IMR-90 (cell line): ENCODE results near the gene CROT. TPM values are rescaled to one million over a fixed set of nuclear protein-coding genes. Genes with fewer than 3 reads are reported as not detected.

Experiments
- ATAC-seq: fragments of 200-7000 bp; cut with Tn5 transposase; 2 replicates; pipeline ENCODE4 v1.9.1; 2020; ENCODE audit warnings: low read depth, mild to moderate bottlenecking, moderate library complexity
- BruUV-seq: library from RNA; stranded (reverse); fragments of 400-500 nt; replicated peaks from 2 replicates; lab custom pipeline; 2021; lab: Mats Ljungman, UMichigan
- CTCF ChIA-PET: fragments of 300-600 bp; formaldehyde crosslinking; extraction: SDS; loops from one replicate; lab custom pipeline; 2021; ENCODE audit warnings: antibody characterized with exemption; lab: Yijun Ruan, JAX
- POLR2A ChIA-PET: fragments of 300-600 bp; sonication (Branson Sonifier 250); formaldehyde crosslinking; loops from one replicate; lab custom pipeline; 2022; ENCODE audit warnings: antibody characterized with exemption; ENCODE audit not compliant: unreplicated experiment; lab: Charles Lee
- DNase-seq: peaks from one replicate; pipeline ENCODE4 v3.0.0; 2013
- H2AFZ ChIP-seq: replicated peaks from 2 replicates; pipeline ENCODE3; 2013; ENCODE audit warnings: low read length, mild to moderate bottlenecking; ENCODE audit not compliant: poor library complexity
- H2AK5ac ChIP-seq: 2 replicates; pipeline ENCODE4 v1.6.1; 2013; ENCODE audit warnings: low read depth, low read length, inconsistent platforms
- H2AK9ac ChIP-seq: replicated peaks from 2 replicates; pipeline ENCODE3; 2013; ENCODE audit warnings: mild to moderate bottlenecking, low read depth, low read length, moderate library complexity; ENCODE audit not compliant: poor library complexity
- H2BK120ac ChIP-seq: 2 replicates; pipeline ENCODE4 v1.6.1; 2013; ENCODE audit warnings: low read depth, low read length, inconsistent platforms
- H2BK15ac ChIP-seq: 3 replicates; pipeline ENCODE4 v1.6.1; 2013; ENCODE audit warnings: low read depth, low read length, inconsistent platforms
- H2BK20ac ChIP-seq: 2 replicates; pipeline ENCODE4 v1.6.1; 2013; ENCODE audit warnings: low read depth, mild to moderate bottlenecking, inconsistent platforms, low read length, moderate library complexity
- H2BK5ac ChIP-seq: 2 replicates; pipeline ENCODE4 v1.6.1; 2013; ENCODE audit warnings: mild to moderate bottlenecking, low read depth, low read length, inconsistent platforms; ENCODE audit not compliant: poor library complexity, severe bottlenecking
- H3K14ac ChIP-seq: replicated peaks from 2 replicates; pipeline ENCODE4 v1.6.1; 2013; ENCODE audit warnings: low read depth, low read length, inconsistent platforms
- H3K18ac ChIP-seq: 2 replicates; pipeline ENCODE4 v1.6.1; 2013; ENCODE audit warnings: low read depth, low read length, control low read depth
- H3K23ac ChIP-seq: 2 replicates; pipeline ENCODE4 v1.6.1; 2013; ENCODE audit warnings: low read depth, low read length, inconsistent platforms
- H3K27ac ChIP-seq: 2 replicates; pipeline ENCODE4 v1.5.1; 2013; ENCODE audit warnings: mild to moderate bottlenecking, control low read depth, low read length; ENCODE audit not compliant: insufficient read depth
- H3K27me3 ChIP-seq: 2 replicates; pipeline ENCODE4 v1.6.1; 2013; ENCODE audit warnings: low read length; ENCODE audit not compliant: control insufficient read depth, insufficient read depth
- H3K36me3 ChIP-seq: 2 replicates; pipeline ENCODE4 v1.6.1; 2013; ENCODE audit warnings: low read length, mixed read lengths; ENCODE audit not compliant: control insufficient read depth, insufficient read depth
- H3K4ac ChIP-seq: 2 replicates; pipeline ENCODE4 v1.6.1; 2013; ENCODE audit warnings: low read depth, low read length, inconsistent platforms
- H3K4me1 ChIP-seq: 2 replicates; pipeline ENCODE4 v1.6.1; 2013; ENCODE audit warnings: low read length, mixed read lengths; ENCODE audit not compliant: control insufficient read depth, insufficient read depth
- H3K4me2 ChIP-seq: 2 replicates; pipeline ENCODE4 v1.6.1; 2013; ENCODE audit warnings: low read depth, mild to moderate bottlenecking, control low read depth, low read length, moderate library complexity
- H3K4me3 ChIP-seq: 2 replicates; pipeline ENCODE4 v1.5.1; 2013; ENCODE audit warnings: low read depth, mild to moderate bottlenecking, control low read depth, low read length, moderate library complexity; ENCODE audit not compliant: insufficient read depth
- H3K56ac ChIP-seq: 2 replicates; pipeline ENCODE4 v1.6.1; 2013; ENCODE audit warnings: low read length, inconsistent platforms; ENCODE audit not compliant: insufficient read depth; ENCODE audit errors: extremely low read depth
- H3K79me1 ChIP-seq, 2 experiments: 2 replicates each; pipeline ENCODE4 v1.6.1; 2013; ENCODE audit warnings: low read length in 2 of 2, inconsistent platforms in 1 of 2, low read depth in 1 of 2
- H3K9ac ChIP-seq: 2 replicates; pipeline ENCODE4 v1.6.1; 2013; ENCODE audit warnings: low read depth, low read length, control low read depth
- H3K9me1 ChIP-seq: 2 replicates; pipeline ENCODE4 v1.6.1; 2013; ENCODE audit warnings: low read length, inconsistent platforms; ENCODE audit not compliant: insufficient read depth
- H3K9me3 ChIP-seq: 2 replicates; pipeline ENCODE4 v1.6.1; 2013; ENCODE audit warnings: low read length; ENCODE audit not compliant: control insufficient read depth, insufficient read depth
- H4K20me1 ChIP-seq: 2 replicates; pipeline ENCODE4 v1.6.1; 2013; ENCODE audit warnings: low read length, inconsistent platforms; ENCODE audit not compliant: insufficient read depth
- H4K5ac ChIP-seq: 2 replicates; pipeline ENCODE4 v1.6.1; 2013; ENCODE audit warnings: mild to moderate bottlenecking, low read depth, low read length, control low read depth
- H4K8ac ChIP-seq, 2 experiments: 2 replicates each; pipeline ENCODE4 v1.6.1; 2013; ENCODE audit warnings: low read depth in 2 of 2, low read length in 2 of 2, control low read depth in 1 of 2, inconsistent platforms in 1 of 2
- H4K91ac ChIP-seq: 2 replicates; pipeline ENCODE4 v1.6.1; 2013; ENCODE audit warnings: low read depth, low read length, inconsistent platforms; ENCODE audit not compliant: insufficient read depth
- MAFK ChIP-seq: IDR thresholded peaks from 2 replicates; pipeline ENCODE4 v1.6.1; 2012; ENCODE audit warnings: low read depth, low read length, improper control_type of control experiment
- RAD21 ChIP-seq: IDR thresholded peaks from 2 replicates; pipeline ENCODE4 v1.6.1; 2012; ENCODE audit warnings: low read length, improper control_type of control experiment
- SMC3 ChIP-seq: fragments of 150-350 bp; IDR thresholded peaks from 2 replicates; pipeline ENCODE4 v1.6.1; 2016; ENCODE audit warnings: low read depth, mild to moderate bottlenecking, antibody characterized with exemption, low read length, moderate library complexity
- WGBS, 2 experiments: methylation state at CpG; one replicate each; pipeline versions ENCODE4 v1.1.5 to v1.1.7; 2013; ENCODE audit warnings: missing lambda C conversion rate in 2 of 2; ENCODE audit not compliant: insufficient read length in 1 of 2; ENCODE audit errors: extremely low coverage in 2 of 2; 5-methylcytosine and 5-hydroxymethylcytosine counted together
- dilution Hi-C: fragments of 300-500 bp; cut with HindIII; formaldehyde crosslinking; loops from one replicate; pipeline ENCODE4 v1.14.3; 2018; ENCODE audit warnings: low sequenced_read_pairs; ENCODE audit not compliant: unreplicated experiment
- in situ Hi-C: fragments of 300-500 bp; cut with MboI; formaldehyde crosslinking; loops from 3 replicates; pipeline ENCODE4 v1.14.3; 2019; ENCODE audit warnings: low sequenced_read_pairs, inconsistent platforms, mixed read lengths
- intact Hi-C: fragments of 100-400 bp; cut with micrococcal nuclease; formaldehyde crosslinking; loops from 2 replicates; pipeline ENCODE4 v1.10.0; 2022
- polyA plus RNA-seq, 3 experiments: library from polyadenylated mRNA; depleted of rRNA; stranded (reverse); fragments of >200 nt; gene quantifications; 2 replicates each; pipeline ENCODE4 v1.2.3, GENCODE V29; 2012; ENCODE audit warnings: low replicate concordance in 1 of 3
- total RNA-seq: library from RNA; depleted of rRNA; stranded (reverse); fragments of >200 nt; gene quantifications from 2 replicates; pipeline ENCODE4 v1.2.3, GENCODE V29; 2012

CROT gene
- total and polyA plus RNA-seq, 2 of the 4 experiments (the other 2 are of a cell fraction), result 7.5 to 10.0 TPM

DNA sequence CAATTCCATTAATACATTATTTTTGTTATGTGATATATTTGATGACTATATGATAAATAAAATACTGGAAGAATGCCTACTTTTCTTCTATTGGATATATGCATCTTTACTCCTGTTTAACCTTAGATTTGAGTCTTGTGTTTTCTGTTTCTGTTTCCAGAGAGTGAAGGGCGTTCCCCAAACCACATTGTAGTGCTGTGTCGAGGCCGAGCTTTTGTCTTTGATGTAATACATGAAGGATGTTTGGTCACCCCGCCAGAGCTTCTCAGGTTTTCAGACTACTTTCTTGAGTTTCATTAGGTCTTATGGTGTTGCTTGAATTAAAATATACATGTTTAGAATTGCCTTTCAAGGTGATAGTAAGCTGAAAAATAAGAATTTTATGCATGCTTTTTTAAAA, 23.8 kb downstream of the CROT start:
- ChIA-PET CTCF (interaction anchor here (0.9 kb wide), 1 partner anchor 10 kb away, joined by 4 read pairs; no protein-coding TSS in a partner anchor), POLR2A (no interaction called here)
- intact Hi-C loops, result no loop called here
- H4K5ac ChIP-seq, result no peak overlapping the region
- H2BK120ac ChIP-seq, result no peak overlapping the region
- no peaks in the 10 kb centered on the region for H3K9me3 ChIP-seq
- H3K79me1 ChIP-seq, result no peaks in the 10 kb centered on the region
- no peak for ATAC-seq
- in situ Hi-C loops, result no loop called here
- no peaks in the 10 kb centered on the region for H3K9me1 ChIP-seq
- H3K56ac ChIP-seq, result no peak overlapping the region
- no peak overlapping the region for H3K4ac ChIP-seq
- H2AK5ac ChIP-seq, result no peak overlapping the region
- no CpG with 5 or more reads among the region's 4 CpGs for WGBS, 2 experiments
- H3K4me1 ChIP-seq, result no peaks in the 10 kb centered on the region
- no peaks in the 10 kb centered on the region for H4K20me1 ChIP-seq
- no peak for DNase-seq
- H4K8ac ChIP-seq, result no peak overlapping the region
- no peak overlapping the region for H3K18ac ChIP-seq
- no peak overlapping the region for H3K9ac ChIP-seq
- BruUV-seq, result no TSS peak
- TF ChIP-seq MAFK (no peak), SMC3 (no peak), RAD21 (no peak)
- no peak overlapping the region for H2BK15ac ChIP-seq
- H2BK20ac ChIP-seq, result no peak overlapping the region
- no peak overlapping the region for H3K4me2 ChIP-seq
- H4K91ac ChIP-seq, result no peak overlapping the region
- H3K36me3 ChIP-seq, result peaks cover 7% of the 10 kb centered on the region
- H3K14ac ChIP-seq, result no peak overlapping the region
- no peak overlapping the region for H3K23ac ChIP-seq
- H3K27me3 ChIP-seq, result no peaks in the 10 kb centered on the region
- no peak overlapping the region for H2BK5ac ChIP-seq
- no peak overlapping the region for H3K27ac ChIP-seq
- dilution Hi-C loops, result no loop called here
- H2AK9ac ChIP-seq, result no peak overlapping the region
- no peak overlapping the region for H3K4me3 ChIP-seq
- no peak overlapping the region for H2AFZ ChIP-seq
